Hepatocyte (in vitro differentiated cells): ENCODE measurements around the gene BRINP2. TPM values are rescaled to one million over a fixed set of nuclear protein-coding genes. Genes with fewer than 3 reads are reported as not detected.

Experiments used
- DNase-seq: peaks from one replicate; pipeline ENCODE4 v3.0.0-alpha.2; 2016; ENCODE audit warnings: low spot score
- H2AFZ ChIP-seq: fragments of 200-600 bp; sonication (generic); 2 replicates; pipeline ENCODE4 v1.6.0; 2016; ENCODE audit warnings: antibody characterized with exemption, mild to moderate bottlenecking
- H3K27ac ChIP-seq: fragments of 200-600 bp; sonication (generic); 2 replicates; pipeline ENCODE4 v1.5.1; 2016; ENCODE audit warnings: mild to moderate bottlenecking
- H3K27me3 ChIP-seq: fragments of 200-600 bp; sonication (generic); 2 replicates; pipeline ENCODE4 v1.6.1; 2016
- H3K36me3 ChIP-seq: fragments of 200-600 bp; sonication (generic); replicated peaks from 2 replicates; pipeline ENCODE4 v1.5.1; 2016; ENCODE audit warnings: low read depth; ENCODE audit not compliant: insufficient read depth
- H3K4me1 ChIP-seq: fragments of 200-600 bp; sonication (generic); 2 replicates; pipeline ENCODE4 v1.5.1; 2016; ENCODE audit warnings: mild to moderate bottlenecking, moderate library complexity; ENCODE audit not compliant: insufficient read depth
- H3K4me2 ChIP-seq: fragments of 200-600 bp; sonication (generic); 2 replicates; pipeline ENCODE4 v1.6.0; 2016
- H3K4me3 ChIP-seq: fragments of 200-600 bp; sonication (generic); 2 replicates; pipeline ENCODE4 v1.5.1; 2016; ENCODE audit warnings: mild to moderate bottlenecking
- H3K79me2 ChIP-seq: fragments of 200-600 bp; sonication (generic); 2 replicates; pipeline ENCODE4 v1.6.0; 2017; ENCODE audit warnings: mild to moderate bottlenecking
- H3K9me2 ChIP-seq: fragments of 200-600 bp; sonication (generic); replicated peaks from 2 replicates; pipeline ENCODE4 v1.6.0; 2017; ENCODE audit warnings: mild to moderate bottlenecking; ENCODE audit not compliant: insufficient read depth
- H3K9me3 ChIP-seq: fragments of 200-600 bp; sonication (generic); 2 replicates; pipeline ENCODE4 v1.5.1; 2016; ENCODE audit warnings: low read depth, mild to moderate bottlenecking
- H4K20me1 ChIP-seq: fragments of 200-600 bp; sonication (generic); 2 replicates; pipeline ENCODE4 v1.6.0; 2016; ENCODE audit warnings: mild to moderate bottlenecking; ENCODE audit not compliant: insufficient read depth, poor library complexity, severe bottlenecking
- EZH2 ChIP-seq: fragments of 200-600 bp; sonication (generic); IDR thresholded peaks from 2 replicates; pipeline ENCODE4 v1.6.1; 2016; ENCODE audit warnings: antibody characterized with exemption, mild to moderate bottlenecking, borderline replicate concordance
- EZH2phosphoT487 ChIP-seq: fragments of 200-600 bp; sonication (generic); IDR thresholded peaks from one replicate; pipeline ENCODE4 v1.6.1; 2018; ENCODE audit warnings: antibody characterized with exemption, mild to moderate bottlenecking, low read depth, moderate library complexity; ENCODE audit not compliant: unreplicated experiment, severe bottlenecking
- WGBS: methylation state at CpG from one replicate; pipeline ENCODE4 v1.1.6; 2016; ENCODE audit warnings: low lambda C conversion rate; ENCODE audit errors: missing lambda C conversion rate; 5-methylcytosine and 5-hydroxymethylcytosine counted together
- polyA plus RNA-seq: library from polyadenylated mRNA; unstranded; fragments of >200 nt; fragmentation: Nextera tagmentation; extraction: Ambion mirVana; gene quantifications from 2 replicates; pipeline ENCODE4 v1.2.1, GENCODE V29; 2016
- total RNA-seq: library from RNA; depleted of rRNA; stranded (reverse); fragments of >200 nt; gene quantifications from 2 replicates; pipeline ENCODE4 v1.2.3, GENCODE V29; 2014
- TF ChIP-seq, protein P1 (sequence below): fragments of 200-600 bp; sonication (generic); IDR thresholded peaks from 2 replicates; pipeline ENCODE4 v1.5.1; 2016; ENCODE audit warnings: antibody characterized with exemption, mild to moderate bottlenecking; ENCODE audit not compliant: poor library complexity

BRINP2 gene
- total and polyA plus RNA-seq, 2 experiments from 2014 or later, result 1.5 TPM; not detected in 1

DNA sequence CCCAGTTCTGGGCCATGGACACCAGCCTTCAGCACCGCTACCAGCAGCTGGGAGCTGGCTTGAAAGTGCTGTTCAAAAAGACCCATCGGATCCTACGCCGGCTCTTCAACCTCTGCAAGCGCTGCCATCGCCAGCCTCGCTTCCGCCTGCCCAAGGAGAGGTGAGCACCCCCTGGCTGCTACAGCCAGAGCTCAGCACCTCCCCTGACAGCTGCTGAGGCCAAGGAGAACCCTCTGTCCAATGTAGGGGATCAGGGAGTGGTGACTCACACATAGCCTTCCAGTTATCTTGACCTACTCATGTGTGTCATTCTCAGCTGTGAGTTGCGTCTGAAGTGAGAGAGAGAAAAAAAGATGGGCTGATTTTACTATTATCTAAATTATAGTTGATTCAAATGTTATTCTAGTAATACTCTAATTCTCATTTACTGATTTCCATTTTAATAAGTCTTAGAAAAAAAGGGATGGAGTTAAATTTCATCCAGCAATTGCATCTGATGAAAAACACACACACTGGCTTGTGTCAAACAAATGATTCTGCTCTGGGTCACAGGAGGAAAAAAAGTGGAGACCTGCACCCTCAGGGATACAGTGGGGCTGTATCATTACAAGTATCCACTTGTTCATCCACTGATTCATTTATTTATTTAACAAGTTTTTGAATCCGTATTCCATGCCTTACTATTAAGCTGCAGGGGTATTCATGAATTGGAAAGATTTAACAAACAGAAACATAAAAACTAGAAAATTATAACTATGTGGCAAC lies 108.0 kb downstream of the BRINP2 start:
- H3K27me3 ChIP-seq, result no peaks in the 10 kb centered on the region
- H3K4me2 ChIP-seq, result no peak overlapping the region

GRCh38 chr1:177281901-177282300 lies 111.1 kb downstream of the BRINP2 start:
- Histone ChIP-seq H3K4me1 (no peaks in the 10 kb centered on the region), H3K27ac (no peak overlapping the region), H3K79me2 (no peaks in the 10 kb centered on the region), H3K9me3 (no peaks in the 10 kb centered on the region), H4K20me1 (no peaks in the 10 kb centered on the region), H3K9me2 (no peaks in the 10 kb centered on the region), H3K4me2 (no peak overlapping the region), H3K36me3 (no peaks in the 10 kb centered on the region), H3K27me3 (no peaks in the 10 kb centered on the region), H2AFZ (no peak overlapping the region), H3K4me3 (no peak overlapping the region)
- 94% methylated on average over 5 of the region's 5 CpGs for WGBS
- no peak for DNase-seq
- no peak for TF ChIP-seq EZH2
- TF ChIP-seq EZH2phosphoT487, result no peak
- TF ChIP-seq, protein P1, sequence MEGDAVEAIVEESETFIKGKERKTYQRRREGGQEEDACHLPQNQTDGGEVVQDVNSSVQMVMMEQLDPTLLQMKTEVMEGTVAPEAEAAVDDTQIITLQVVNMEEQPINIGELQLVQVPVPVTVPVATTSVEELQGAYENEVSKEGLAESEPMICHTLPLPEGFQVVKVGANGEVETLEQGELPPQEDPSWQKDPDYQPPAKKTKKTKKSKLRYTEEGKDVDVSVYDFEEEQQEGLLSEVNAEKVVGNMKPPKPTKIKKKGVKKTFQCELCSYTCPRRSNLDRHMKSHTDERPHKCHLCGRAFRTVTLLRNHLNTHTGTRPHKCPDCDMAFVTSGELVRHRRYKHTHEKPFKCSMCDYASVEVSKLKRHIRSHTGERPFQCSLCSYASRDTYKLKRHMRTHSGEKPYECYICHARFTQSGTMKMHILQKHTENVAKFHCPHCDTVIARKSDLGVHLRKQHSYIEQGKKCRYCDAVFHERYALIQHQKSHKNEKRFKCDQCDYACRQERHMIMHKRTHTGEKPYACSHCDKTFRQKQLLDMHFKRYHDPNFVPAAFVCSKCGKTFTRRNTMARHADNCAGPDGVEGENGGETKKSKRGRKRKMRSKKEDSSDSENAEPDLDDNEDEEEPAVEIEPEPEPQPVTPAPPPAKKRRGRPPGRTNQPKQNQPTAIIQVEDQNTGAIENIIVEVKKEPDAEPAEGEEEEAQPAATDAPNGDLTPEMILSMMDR, result no peak

More for the DNA sequence above, 108.0 kb downstream of the BRINP2 start:
- peaks cover 12% of the 10 kb centered on the region for H3K4me1 ChIP-seq
- no peak overlapping the region for H3K27ac ChIP-seq
- no peaks in the 10 kb centered on the region for H4K20me1 ChIP-seq
- H3K36me3 ChIP-seq, result no peaks in the 10 kb centered on the region
- no peaks in the 10 kb centered on the region for H3K9me3 ChIP-seq
- TF ChIP-seq, protein P1, result no peak
- TF ChIP-seq EZH2 (no peak), EZH2phosphoT487 (no peak)
- H3K4me3 ChIP-seq, result no peak overlapping the region
- 87% methylated on average over 10 of the region's 10 CpGs for WGBS
- DNase-seq, result peak; percentile 48
- no peaks in the 10 kb centered on the region for H3K79me2 ChIP-seq
- no peaks in the 10 kb centered on the region for H3K9me2 ChIP-seq
- no peak overlapping the region for H2AFZ ChIP-seq

DNA sequence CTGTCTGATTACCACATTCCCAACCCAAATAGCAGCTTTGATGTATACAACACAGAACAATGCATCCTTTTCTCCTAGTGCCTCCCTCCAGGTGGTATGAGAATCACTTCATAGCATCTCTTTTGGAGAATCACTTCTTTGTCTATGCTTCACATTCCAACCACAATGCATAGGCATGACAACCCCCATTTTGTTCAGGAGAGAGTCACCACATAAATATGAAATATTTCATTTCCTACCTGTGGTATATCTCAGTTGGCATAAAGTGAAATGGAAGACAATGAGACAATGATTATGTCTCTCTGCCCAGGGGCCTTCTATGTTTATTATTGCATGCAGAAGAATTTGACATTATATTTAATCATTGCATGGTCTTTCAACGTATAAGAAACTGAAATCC lies 112.2 kb downstream of the BRINP2 start:
- Histone ChIP-seq H3K4me3 (no peak overlapping the region), H3K79me2 (no peaks in the 10 kb centered on the region), H3K4me1 (peaks cover 7% of the 10 kb centered on the region), H3K9me3 (no peaks in the 10 kb centered on the region), H2AFZ (no peak overlapping the region), H3K27ac (no peak overlapping the region), H3K36me3 (no peaks in the 10 kb centered on the region), H3K27me3 (no peaks in the 10 kb centered on the region), H3K4me2 (no peak overlapping the region), H4K20me1 (no peaks in the 10 kb centered on the region), H3K9me2 (no peaks in the 10 kb centered on the region)
- TF ChIP-seq EZH2phosphoT487 (no peak), EZH2 (no peak)
- TF ChIP-seq, protein P1, result no peak
- DNase-seq, result no peak
- WGBS, result 70% methylated on average over 1 of the region's 1 CpG
